Skeletal muscle tissue (tissue), 5 donors: Measurements from ENCODE around the gene UGGT1. TPM values are rescaled to one million over a fixed set of nuclear protein-coding genes. Genes with fewer than 3 reads are reported as not detected.

Experiments
- H3K27ac ChIP-seq: one replicate; pipeline ENCODE4 v1.7.0; 2013; ENCODE audit warnings: mild to moderate bottlenecking, low read depth, low read length, inconsistent platforms
- H3K27me3 ChIP-seq, 3 donors: one replicate each; pipeline ENCODE4 v1.7.0; 2013; ENCODE audit warnings: low read length in 3 of 3; ENCODE audit not compliant: control insufficient read depth in 3 of 3, insufficient read depth in 3 of 3
- H3K36me3 ChIP-seq, 3 donors: one replicate each; pipeline ENCODE4 v1.7.0; 2013; ENCODE audit warnings: low read length in 3 of 3; ENCODE audit not compliant: control insufficient read depth in 3 of 3, insufficient read depth in 3 of 3
- H3K4me1 ChIP-seq, 3 donors: one replicate each; pipeline ENCODE4 v1.7.0; 2013; ENCODE audit warnings: low read length in 3 of 3, mild to moderate bottlenecking in 3 of 3; ENCODE audit not compliant: control insufficient read depth in 3 of 3, insufficient read depth in 3 of 3
- H3K4me3 ChIP-seq, 3 donors: one replicate each; pipeline ENCODE4 v1.7.0; 2013; ENCODE audit warnings: low read length in 3 of 3
- H3K9ac ChIP-seq, 3 donors: one replicate each; pipeline ENCODE4 v1.7.0; 2013; ENCODE audit warnings: low read length in 3 of 3, mild to moderate bottlenecking in 3 of 3, moderate library complexity in 2 of 3, low read depth in 1 of 3
- H3K9me3 ChIP-seq, 3 donors: one replicate each; pipeline ENCODE4 v1.7.0; 2013; ENCODE audit warnings: low read length in 3 of 3; ENCODE audit not compliant: control insufficient read depth in 3 of 3
- small RNA-seq: library from RNA; depleted of rRNA; stranded (forward); fragments of <200 nt; gene quantifications from one replicate; pipeline ENCODE3, GENCODE V24; 2014
- total RNA-seq: library from RNA; depleted of rRNA; stranded (reverse); fragments of >200 nt; gene quantifications from one replicate; pipeline ENCODE4 v1.2.3, GENCODE V29; 2014
- donor health status: Osteomylitis.

The UGGT1 gene
- total RNA-seq, 1 donor from 2014 or later = 30.3 TPM

GRCh38 chr2:128241896-128242295 lies 150.9 kb downstream of the UGGT1 start:
- Histone ChIP-seq H3K4me3 (no peak overlapping the region), H3K4me1 (peaks cover 0 to under 1% (median 0%) of the 10 kb centered on the region in 3 donors), H3K36me3 (no peaks in the 10 kb centered on the region), H3K9me3 (no peaks in the 10 kb centered on the region), H3K27ac (no peak overlapping the region), H3K27me3 (no peaks in the 10 kb centered on the region), H3K9ac (no peak overlapping the region)

Small RNA genes lying within 50 kb of the gene (small RNA-seq; reads per million reads assigned to genes)
- gene AC108059.2 = not detected
- gene AC108059.3 = not detected
- gene DYNLT3P2 = not detected
- not detected for gene RF00019

Other genes with a start within 250 kb of the UGGT1 start
- 32.9 TPM for gene POLR2D, start 233.0 kb upstream of the UGGT1 start, total RNA-seq
- 9.9 TPM for gene AMMECR1L, start 205.2 kb upstream of the UGGT1 start, total RNA-seq
- 3.1 TPM for gene SAP130, start 63.1 kb upstream of the UGGT1 start, total RNA-seq
- 12.5 TPM for gene HS6ST1, start 227.7 kb downstream of the UGGT1 start, total RNA-seq